IMR-90 (cell line): ENCODE data around the gene PSMD8. TPM values are rescaled to one million over a fixed set of nuclear protein-coding genes. Genes with fewer than 3 reads are reported as not detected.
"Not testable (repeated sequence)": the region's sequence is repeated elsewhere in the genome, so short reads cannot be mapped to it uniquely, and the experiment has no call there.

Experiments
- ATAC-seq: fragments of 200-7000 bp; cut with Tn5 transposase; 2 replicates; pipeline ENCODE4 v1.9.1; 2020; ENCODE audit warnings: low read depth, mild to moderate bottlenecking, moderate library complexity
- BruUV-seq: library from RNA; stranded (reverse); fragments of 400-500 nt; replicated peaks from 2 replicates; lab custom pipeline; 2021; lab: Mats Ljungman, UMichigan
- CTCF ChIA-PET: fragments of 300-600 bp; formaldehyde crosslinking; extraction: SDS; loops from one replicate; lab custom pipeline; 2021; ENCODE audit warnings: antibody characterized with exemption; lab: Yijun Ruan, JAX
- POLR2A ChIA-PET: fragments of 300-600 bp; sonication (Branson Sonifier 250); formaldehyde crosslinking; loops from one replicate; lab custom pipeline; 2022; ENCODE audit warnings: antibody characterized with exemption; ENCODE audit not compliant: unreplicated experiment; lab: Charles Lee
- DNase-seq: peaks from one replicate; pipeline ENCODE4 v3.0.0; 2013
- H2AFZ ChIP-seq: replicated peaks from 2 replicates; pipeline ENCODE3; 2013; ENCODE audit warnings: low read length, mild to moderate bottlenecking; ENCODE audit not compliant: poor library complexity
- H2AK5ac ChIP-seq: 2 replicates; pipeline ENCODE4 v1.6.1; 2013; ENCODE audit warnings: low read depth, low read length, inconsistent platforms
- H2AK9ac ChIP-seq: replicated peaks from 2 replicates; pipeline ENCODE3; 2013; ENCODE audit warnings: mild to moderate bottlenecking, low read depth, low read length, moderate library complexity; ENCODE audit not compliant: poor library complexity
- H2BK120ac ChIP-seq: 2 replicates; pipeline ENCODE4 v1.6.1; 2013; ENCODE audit warnings: low read depth, low read length, inconsistent platforms
- H2BK15ac ChIP-seq: 3 replicates; pipeline ENCODE4 v1.6.1; 2013; ENCODE audit warnings: low read depth, low read length, inconsistent platforms
- H2BK20ac ChIP-seq: 2 replicates; pipeline ENCODE4 v1.6.1; 2013; ENCODE audit warnings: low read depth, mild to moderate bottlenecking, inconsistent platforms, low read length, moderate library complexity
- H2BK5ac ChIP-seq: 2 replicates; pipeline ENCODE4 v1.6.1; 2013; ENCODE audit warnings: mild to moderate bottlenecking, low read depth, low read length, inconsistent platforms; ENCODE audit not compliant: poor library complexity, severe bottlenecking
- H3K14ac ChIP-seq: replicated peaks from 2 replicates; pipeline ENCODE4 v1.6.1; 2013; ENCODE audit warnings: low read depth, low read length, inconsistent platforms
- H3K18ac ChIP-seq: 2 replicates; pipeline ENCODE4 v1.6.1; 2013; ENCODE audit warnings: low read depth, low read length, control low read depth
- H3K23ac ChIP-seq: 2 replicates; pipeline ENCODE4 v1.6.1; 2013; ENCODE audit warnings: low read depth, low read length, inconsistent platforms
- H3K27ac ChIP-seq: 2 replicates; pipeline ENCODE4 v1.5.1; 2013; ENCODE audit warnings: mild to moderate bottlenecking, control low read depth, low read length; ENCODE audit not compliant: insufficient read depth
- H3K27me3 ChIP-seq: 2 replicates; pipeline ENCODE4 v1.6.1; 2013; ENCODE audit warnings: low read length; ENCODE audit not compliant: control insufficient read depth, insufficient read depth
- H3K36me3 ChIP-seq: 2 replicates; pipeline ENCODE4 v1.6.1; 2013; ENCODE audit warnings: low read length, mixed read lengths; ENCODE audit not compliant: control insufficient read depth, insufficient read depth
- H3K4ac ChIP-seq: 2 replicates; pipeline ENCODE4 v1.6.1; 2013; ENCODE audit warnings: low read depth, low read length, inconsistent platforms
- H3K4me1 ChIP-seq: 2 replicates; pipeline ENCODE4 v1.6.1; 2013; ENCODE audit warnings: low read length, mixed read lengths; ENCODE audit not compliant: control insufficient read depth, insufficient read depth
- H3K4me2 ChIP-seq: 2 replicates; pipeline ENCODE4 v1.6.1; 2013; ENCODE audit warnings: low read depth, mild to moderate bottlenecking, control low read depth, low read length, moderate library complexity
- H3K4me3 ChIP-seq: 2 replicates; pipeline ENCODE4 v1.5.1; 2013; ENCODE audit warnings: low read depth, mild to moderate bottlenecking, control low read depth, low read length, moderate library complexity; ENCODE audit not compliant: insufficient read depth
- H3K56ac ChIP-seq: 2 replicates; pipeline ENCODE4 v1.6.1; 2013; ENCODE audit warnings: low read length, inconsistent platforms; ENCODE audit not compliant: insufficient read depth; ENCODE audit errors: extremely low read depth
- H3K79me1 ChIP-seq, 2 experiments: 2 replicates each; pipeline ENCODE4 v1.6.1; 2013; ENCODE audit warnings: low read length in 2 of 2, inconsistent platforms in 1 of 2, low read depth in 1 of 2
- H3K9ac ChIP-seq: 2 replicates; pipeline ENCODE4 v1.6.1; 2013; ENCODE audit warnings: low read depth, low read length, control low read depth
- H3K9me1 ChIP-seq: 2 replicates; pipeline ENCODE4 v1.6.1; 2013; ENCODE audit warnings: low read length, inconsistent platforms; ENCODE audit not compliant: insufficient read depth
- H3K9me3 ChIP-seq: 2 replicates; pipeline ENCODE4 v1.6.1; 2013; ENCODE audit warnings: low read length; ENCODE audit not compliant: control insufficient read depth, insufficient read depth
- H4K20me1 ChIP-seq: 2 replicates; pipeline ENCODE4 v1.6.1; 2013; ENCODE audit warnings: low read length, inconsistent platforms; ENCODE audit not compliant: insufficient read depth
- H4K5ac ChIP-seq: 2 replicates; pipeline ENCODE4 v1.6.1; 2013; ENCODE audit warnings: mild to moderate bottlenecking, low read depth, low read length, control low read depth
- H4K8ac ChIP-seq, 2 experiments: 2 replicates each; pipeline ENCODE4 v1.6.1; 2013; ENCODE audit warnings: low read depth in 2 of 2, low read length in 2 of 2, control low read depth in 1 of 2, inconsistent platforms in 1 of 2
- H4K91ac ChIP-seq: 2 replicates; pipeline ENCODE4 v1.6.1; 2013; ENCODE audit warnings: low read depth, low read length, inconsistent platforms; ENCODE audit not compliant: insufficient read depth
- WGBS, 2 experiments: methylation state at CpG; one replicate each; pipeline versions ENCODE4 v1.1.5 to v1.1.7; 2013; ENCODE audit warnings: missing lambda C conversion rate in 2 of 2; ENCODE audit not compliant: insufficient read length in 1 of 2; ENCODE audit errors: extremely low coverage in 2 of 2; 5-methylcytosine and 5-hydroxymethylcytosine counted together
- dilution Hi-C: fragments of 300-500 bp; cut with HindIII; formaldehyde crosslinking; loops from one replicate; pipeline ENCODE4 v1.14.3; 2018; ENCODE audit warnings: low sequenced_read_pairs; ENCODE audit not compliant: unreplicated experiment
- in situ Hi-C: fragments of 300-500 bp; cut with MboI; formaldehyde crosslinking; loops from 3 replicates; pipeline ENCODE4 v1.14.3; 2019; ENCODE audit warnings: low sequenced_read_pairs, inconsistent platforms, mixed read lengths
- intact Hi-C: fragments of 100-400 bp; cut with micrococcal nuclease; formaldehyde crosslinking; loops from 2 replicates; pipeline ENCODE4 v1.10.0; 2022
- polyA plus RNA-seq, 3 experiments: library from polyadenylated mRNA; depleted of rRNA; stranded (reverse); fragments of >200 nt; gene quantifications; 2 replicates each; pipeline ENCODE4 v1.2.3, GENCODE V29; 2012; ENCODE audit warnings: low replicate concordance in 1 of 3
- total RNA-seq: library from RNA; depleted of rRNA; stranded (reverse); fragments of >200 nt; gene quantifications from 2 replicates; pipeline ENCODE4 v1.2.3, GENCODE V29; 2012
- TF ChIP-seq, protein P1 (sequence below): fragments of 150-350 bp; IDR thresholded peaks from 2 replicates; pipeline ENCODE4 v1.6.1; 2016; ENCODE audit warnings: low read depth, mild to moderate bottlenecking, low read length, moderate library complexity, borderline replicate concordance

PSMD8 gene
- total and polyA plus RNA-seq, 2 of the 4 experiments (the other 2 are of a cell fraction) = 475 to 644 TPM

DNA sequence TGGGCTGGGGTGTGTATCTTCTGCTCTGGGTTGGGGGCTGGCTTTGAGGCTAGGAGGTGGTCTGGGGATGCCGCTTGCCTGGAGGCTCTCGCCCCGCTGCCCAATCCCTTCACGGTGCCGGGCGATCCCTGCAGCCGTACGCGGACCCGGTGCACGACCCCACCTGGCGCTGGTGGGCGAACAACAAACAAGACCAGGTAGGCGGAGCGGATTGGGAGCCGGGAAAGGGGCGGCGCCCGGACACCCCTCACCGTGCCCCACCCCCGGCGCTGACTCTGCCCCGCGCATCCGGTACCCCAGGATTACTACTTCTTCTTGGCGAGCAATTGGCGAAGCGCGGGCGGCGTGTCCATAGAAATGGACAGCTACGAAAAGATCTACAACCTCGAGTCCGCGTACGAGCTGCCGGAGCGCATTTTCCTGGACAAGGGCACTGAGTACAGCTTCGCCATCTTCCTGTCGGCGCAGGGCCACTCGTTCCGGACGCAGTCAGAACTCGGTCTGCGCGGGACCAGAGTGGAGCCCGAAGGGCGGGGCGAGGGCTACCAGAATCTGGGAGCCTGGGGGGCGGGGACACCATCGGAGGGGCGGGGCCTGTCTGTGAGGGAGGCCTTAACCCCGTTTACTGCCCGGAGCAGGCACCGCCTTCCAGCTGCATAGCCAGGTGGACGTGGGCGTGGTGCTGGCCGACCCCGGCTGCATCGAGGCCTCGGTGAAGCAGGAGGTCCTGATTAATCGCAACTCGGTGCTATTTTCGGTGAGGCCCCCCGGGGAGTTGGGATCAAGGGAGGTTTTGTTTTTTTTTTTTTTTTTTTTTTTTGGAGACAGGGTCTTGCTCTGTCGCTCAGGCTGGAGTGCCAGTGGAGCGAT, 12.1 kb upstream of the PSMD8 start (continued):
- TF ChIP-seq, protein P1, sequence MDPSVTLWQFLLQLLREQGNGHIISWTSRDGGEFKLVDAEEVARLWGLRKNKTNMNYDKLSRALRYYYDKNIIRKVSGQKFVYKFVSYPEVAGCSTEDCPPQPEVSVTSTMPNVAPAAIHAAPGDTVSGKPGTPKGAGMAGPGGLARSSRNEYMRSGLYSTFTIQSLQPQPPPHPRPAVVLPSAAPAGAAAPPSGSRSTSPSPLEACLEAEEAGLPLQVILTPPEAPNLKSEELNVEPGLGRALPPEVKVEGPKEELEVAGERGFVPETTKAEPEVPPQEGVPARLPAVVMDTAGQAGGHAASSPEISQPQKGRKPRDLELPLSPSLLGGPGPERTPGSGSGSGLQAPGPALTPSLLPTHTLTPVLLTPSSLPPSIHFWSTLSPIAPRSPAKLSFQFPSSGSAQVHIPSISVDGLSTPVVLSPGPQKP = no peak

DNA sequence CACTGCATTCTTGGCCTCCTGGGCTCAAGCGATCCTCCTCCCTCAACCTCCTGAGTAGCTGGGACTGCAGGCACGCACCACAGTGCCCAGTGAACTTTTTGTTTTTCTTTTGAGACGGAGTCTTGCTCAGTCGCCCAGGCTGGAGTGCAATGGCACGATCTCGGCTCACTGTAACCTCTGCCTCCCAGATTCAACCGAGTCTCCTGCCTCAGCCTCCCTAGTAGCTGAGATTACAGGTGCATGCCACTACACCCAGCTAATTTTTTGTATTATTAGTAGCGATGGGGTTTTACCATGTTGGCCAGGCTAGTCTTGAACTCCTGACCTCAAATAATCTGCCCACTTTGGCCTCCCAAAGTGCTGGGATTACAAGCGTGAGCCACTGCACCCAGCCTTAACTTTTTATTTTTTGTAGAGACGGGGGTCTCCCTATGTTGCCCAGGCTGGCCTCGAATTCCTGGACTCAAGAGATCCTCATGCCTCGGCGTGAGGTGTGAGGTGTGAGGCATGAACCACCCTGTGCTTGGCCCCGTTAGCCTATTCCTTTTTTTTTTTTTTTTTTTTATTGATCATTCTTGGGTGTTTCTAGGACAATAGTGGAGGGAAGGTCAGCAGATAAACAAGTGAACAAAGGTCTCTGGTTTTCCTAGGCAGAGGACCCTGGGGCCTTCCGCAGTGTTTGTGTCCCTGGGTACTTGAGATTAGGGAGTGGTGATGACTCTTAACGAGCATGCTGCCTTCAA, 11.3 kb upstream of the PSMD8 start:
- Histone ChIP-seq H3K27me3 (peaks cover 46% of the 10 kb centered on the region), H3K4me2 (peak overlapping the region; percentile 75; the same call in 1 of the 2 replicates)
- H3K9ac ChIP-seq, BruUV-seq, H3K9me1 ChIP-seq, H3K14ac ChIP-seq, H2BK15ac ChIP-seq, H3K23ac ChIP-seq, H2AK5ac ChIP-seq, H2AFZ ChIP-seq, H3K27ac ChIP-seq, in situ Hi-C loops, H3K4me3 ChIP-seq, H3K18ac ChIP-seq, POLR2A ChIA-PET, H3K9me3 ChIP-seq, H3K56ac ChIP-seq, H3K79me1 ChIP-seq, H4K20me1 ChIP-seq, H3K4ac ChIP-seq, ATAC-seq, H2BK5ac ChIP-seq, intact Hi-C loops, H2AK9ac ChIP-seq, H2BK20ac ChIP-seq, DNase-seq, dilution Hi-C loops, H4K8ac ChIP-seq, H2BK120ac ChIP-seq, H3K36me3 ChIP-seq, H3K4me1 ChIP-seq, H4K5ac ChIP-seq, H4K91ac ChIP-seq: not testable (repeated sequence)
- 20% methylated on average over 1 of the region's 16 CpGs; no CpG with 5 or more reads in 1 of the 2 experiments for WGBS, 2 experiments
- CTCF ChIA-PET = interaction anchor here (1.5 kb wide), 1 partner anchor 11 kb away, joined by 4 read pairs; the partner anchor contains the start of gene PSMD8
